HG03196 (cell line): ENCODE measurements around the gene CPNE4.
"Not testable (repeated sequence)": the region's sequence is repeated elsewhere in the genome, so short reads cannot be mapped to it uniquely, and the experiment has no call there.

Experiments used
- ATAC-seq: cut with Tn5 transposase; IDR thresholded peaks from one replicate; pipeline ENCODE4 v1.9.1; 2021; ENCODE audit not compliant: unreplicated experiment

The CPNE4 gene

DNA sequence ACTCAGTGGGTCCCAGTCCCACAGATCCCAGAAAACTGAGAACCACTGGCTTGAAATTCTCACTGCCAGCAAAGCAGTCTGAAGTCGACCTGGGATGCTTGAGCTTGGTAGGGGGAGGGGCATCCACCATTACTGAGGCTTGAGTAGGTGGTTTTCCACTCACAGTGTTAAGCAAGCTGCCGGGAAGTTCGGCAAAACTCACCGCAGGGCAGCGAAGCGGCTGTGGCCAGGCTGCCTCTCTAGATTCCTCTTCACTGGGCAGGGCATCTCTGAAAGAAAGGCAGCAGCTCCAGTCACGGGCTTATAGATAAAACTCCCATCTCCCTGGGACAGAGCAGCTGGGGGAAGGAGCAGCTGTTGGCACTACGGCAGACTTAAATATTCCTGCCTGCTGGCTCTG, 71.4 kb downstream of the CPNE4 start:
- not testable (repeated sequence) for ATAC-seq

- ATAC-seq: no peak
Measured at GRCh38 chr3:131962982-131963381, 71.8 kb downstream of the CPNE4 start.

DNA sequence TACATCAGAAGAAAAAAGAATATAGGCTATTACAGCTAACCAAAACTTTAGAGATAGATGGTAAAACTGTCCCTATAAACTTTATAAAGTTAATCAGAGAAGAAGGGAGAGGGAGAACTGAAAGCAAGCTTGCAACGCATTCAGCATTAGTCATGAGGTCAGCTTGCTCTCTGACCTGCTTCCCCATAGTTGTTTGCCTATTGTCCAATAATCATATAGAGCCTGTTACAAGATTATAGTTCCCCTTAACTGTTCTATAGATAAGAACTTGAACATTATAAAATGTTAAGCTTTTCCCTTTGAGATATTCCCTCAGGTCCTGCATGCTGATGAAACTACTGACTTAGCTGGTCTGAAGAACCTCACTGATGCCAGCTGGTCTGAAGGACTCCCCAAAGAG, 74.5 kb downstream of the CPNE4 start:
- ATAC-seq: no peak

DNA sequence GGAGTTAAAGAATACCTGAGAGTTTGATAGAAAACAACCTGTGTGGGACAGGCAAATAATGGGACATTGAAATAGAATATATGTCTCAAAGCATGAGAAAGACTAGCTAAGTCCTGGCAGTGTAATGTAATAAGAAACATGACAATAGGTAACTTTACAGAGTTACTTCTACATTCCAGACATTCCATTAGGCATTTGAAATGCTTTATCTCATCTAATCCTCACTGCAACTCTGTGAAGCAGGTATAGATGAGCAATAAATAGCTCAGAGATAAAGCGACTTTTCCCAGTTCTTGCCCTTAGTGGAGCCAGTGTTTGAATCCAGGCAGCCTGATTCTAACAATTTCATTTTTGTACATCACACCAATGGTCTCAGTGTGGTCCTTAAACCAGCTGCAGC, 76.8 kb downstream of the CPNE4 start:
- no peak for ATAC-seq

- no peak for ATAC-seq
Measured at GRCh38 chr3:131957511-131957910, 77.3 kb downstream of the CPNE4 start.

GRCh38 chr3:131948806-131949205, 86.0 kb downstream of the CPNE4 start:
- ATAC-seq: no peak

- ATAC-seq: no peak
Measured at GRCh38 chr3:131944676-131945075, 90.1 kb downstream of the CPNE4 start.

GRCh38 chr3:131933665-131934064, 101.1 kb downstream of the CPNE4 start:
- no peak for ATAC-seq

DNA sequence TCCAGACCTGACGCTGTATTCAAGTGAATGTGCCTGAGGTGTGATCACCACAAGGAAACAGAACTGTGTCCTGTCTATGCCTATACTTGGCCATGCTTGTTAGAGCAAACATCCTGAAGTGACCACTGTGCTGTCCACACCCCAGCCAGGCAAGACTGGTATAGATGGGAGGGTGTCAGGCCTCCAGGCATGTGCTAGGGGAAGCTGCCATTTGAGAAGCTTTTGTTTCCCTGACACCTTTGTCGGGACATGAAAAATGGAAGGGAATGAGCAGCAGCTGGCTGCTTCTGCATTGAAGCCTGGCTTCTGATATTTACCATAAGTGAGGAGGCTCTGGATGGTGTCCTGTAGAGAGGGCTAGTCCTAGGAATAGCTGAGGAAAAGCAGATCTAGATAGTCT, 106.2 kb downstream of the CPNE4 start:
- ATAC-seq: no peak

GRCh38 chr3:131925571-131925970, 109.2 kb downstream of the CPNE4 start:
- ATAC-seq: no peak

- ATAC-seq: no peak
Measured at GRCh38 chr3:131922356-131922755, 112.5 kb downstream of the CPNE4 start.

- no peak for ATAC-seq
Measured at GRCh38 chr3:131917006-131917405, 117.8 kb downstream of the CPNE4 start.

DNA sequence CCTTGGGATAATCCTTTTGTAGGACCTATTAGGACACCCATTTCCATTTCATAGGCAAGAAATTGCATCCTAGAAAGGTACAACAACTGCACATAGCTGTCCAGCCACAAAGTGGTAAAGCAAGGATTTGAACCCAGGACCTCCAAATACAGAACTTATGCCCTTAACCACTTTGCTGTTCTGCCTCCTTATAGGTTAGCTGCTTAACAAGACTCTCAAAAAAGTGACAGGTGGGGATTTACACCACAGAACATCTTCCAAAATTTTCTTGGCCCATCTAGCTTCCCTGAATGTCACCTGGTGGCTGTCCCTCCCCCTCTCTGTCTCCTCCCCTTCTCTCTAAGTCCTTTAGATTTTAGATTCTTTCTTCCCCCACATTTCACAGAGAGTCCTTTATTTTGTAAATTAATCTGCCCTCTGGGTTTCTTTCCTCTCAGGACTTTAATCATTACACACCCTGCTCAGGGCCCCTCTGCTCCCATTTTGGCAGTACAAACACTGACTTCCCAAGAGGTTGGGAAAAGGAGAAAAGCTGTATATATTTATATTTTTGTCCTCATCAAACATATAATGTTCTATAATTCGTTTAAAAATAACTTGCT, 120.6 kb downstream of the CPNE4 start:
- no peak for ATAC-seq

GRCh38 chr3:131912255-131912654, 122.6 kb downstream of the CPNE4 start:
- no peak for ATAC-seq

DNA sequence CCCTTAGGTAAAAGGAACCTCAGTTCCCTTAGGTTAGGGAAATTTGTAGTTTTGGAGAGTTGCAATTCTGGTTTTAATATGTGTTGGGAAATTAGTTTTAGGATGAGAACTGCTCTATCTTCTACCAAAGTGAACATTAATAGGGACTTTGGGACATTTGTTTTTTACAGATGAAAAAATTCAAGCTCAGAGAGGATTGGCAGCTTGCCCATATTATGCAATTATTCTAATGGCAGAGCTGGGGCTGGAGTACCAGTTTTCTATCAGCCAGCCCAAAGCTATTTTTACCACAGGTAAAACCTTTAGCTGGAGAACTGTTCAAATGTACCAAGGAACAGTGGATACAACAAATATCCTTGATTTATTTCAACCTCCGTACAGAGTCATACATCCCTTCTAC, 127.0 kb downstream of the CPNE4 start:
- no peak for ATAC-seq

GRCh38 chr3:131903988-131904415, 130.8 kb downstream of the CPNE4 start:
- no peak for ATAC-seq

- no peak for ATAC-seq
Measured at GRCh38 chr3:131901686-131902085, 133.1 kb downstream of the CPNE4 start.

- no peak for ATAC-seq
Measured at GRCh38 chr3:131900891-131901290, 133.9 kb downstream of the CPNE4 start.

GRCh38 chr3:131899021-131899420, 135.8 kb downstream of the CPNE4 start:
- no peak for ATAC-seq

- no peak for ATAC-seq
Measured at GRCh38 chr3:131898346-131898745, 136.5 kb downstream of the CPNE4 start.

DNA sequence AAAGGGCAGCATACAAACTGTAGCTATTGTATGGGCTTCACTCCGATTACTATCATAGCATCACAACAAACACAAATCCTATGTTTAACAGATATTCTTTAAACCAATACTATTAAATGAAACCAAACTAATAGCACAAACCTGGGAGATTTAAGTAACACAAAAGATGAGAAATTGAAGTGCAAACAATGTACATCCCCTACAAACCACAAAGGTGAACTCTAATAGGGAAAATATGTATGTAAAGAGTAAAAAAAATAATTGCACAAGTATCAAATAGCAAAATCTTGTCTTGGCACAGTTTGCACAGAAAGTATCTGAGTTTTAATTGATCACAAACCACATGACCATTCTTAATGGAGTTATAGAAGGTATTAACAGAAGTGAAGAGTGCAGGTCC, 138.5 kb downstream of the CPNE4 start:
- no peak for ATAC-seq

DNA sequence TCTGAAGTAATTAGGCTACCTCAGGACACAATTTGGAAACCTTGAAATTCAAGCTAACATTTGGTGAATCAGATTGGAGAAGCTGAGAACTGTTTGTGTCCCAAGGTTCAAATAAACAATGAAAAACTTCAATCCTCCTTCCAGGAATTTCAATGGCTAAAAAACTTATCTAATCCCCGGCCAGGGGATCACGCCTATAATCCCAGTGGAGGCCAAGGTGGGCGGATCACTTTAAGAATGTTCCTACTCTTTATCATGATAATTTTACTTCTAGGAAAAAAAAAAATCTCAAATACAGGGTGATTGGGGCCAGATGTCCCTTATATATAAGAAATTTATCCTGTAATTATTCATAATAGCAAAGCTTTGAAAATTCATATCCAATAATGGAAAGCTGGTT, 139.0 kb downstream of the CPNE4 start:
- ATAC-seq: no peak

GRCh38 chr3:131892331-131892730, 142.5 kb downstream of the CPNE4 start:
- ATAC-seq: no peak
